Liver (tissue), 3 donors: ENCODE results near the gene TMEM19.

ENCODE experiments used
- GABPA ChIP-seq, 2 donors: IDR thresholded peaks in 1 of 2; conservative IDR thresholded peaks in 1 of 2; 2 replicates each; pipeline ENCODE4 v1.6.1; 2016; ENCODE audit warnings: antibody characterized with exemption in 2 of 2, mild to moderate bottlenecking in 1 of 2, moderate library complexity in 1 of 2
- RAD21 ChIP-seq, 2 donors: IDR thresholded peaks; 2 replicates each; pipeline ENCODE4 v1.6.1; 2016; ENCODE audit warnings: antibody characterized with exemption in 2 of 2, mild to moderate bottlenecking in 2 of 2
- RXRA ChIP-seq, 2 donors: IDR thresholded peaks; 2 replicates each; pipeline ENCODE4 v1.6.1; 2017 to 2018; ENCODE audit warnings: antibody characterized with exemption in 2 of 2, mild to moderate bottlenecking in 1 of 2
- TAF1 ChIP-seq: conservative IDR thresholded peaks from 2 replicates; pipeline ENCODE4 v1.6.1; 2016; ENCODE audit warnings: antibody characterized with exemption, mild to moderate bottlenecking
- TF ChIP-seq, protein P1 (sequence below): fragments of 150-350 bp; IDR thresholded peaks from 2 replicates; pipeline ENCODE4 v1.5.1; 2017; ENCODE audit warnings: improper control_type of control experiment, low read depth, low read length; ENCODE audit not compliant: missing input control
- TF ChIP-seq, protein P2 (sequence below): IDR thresholded peaks from 2 replicates; pipeline ENCODE4 v1.6.1; 2016; ENCODE audit warnings: antibody characterized with exemption
- TF ChIP-seq, protein P3 (sequence below): IDR thresholded peaks from 2 replicates; pipeline ENCODE4 v1.6.1; 2016; ENCODE audit warnings: antibody characterized with exemption
- donor health status: healthy.
- donor health status: healthy.

DNA sequence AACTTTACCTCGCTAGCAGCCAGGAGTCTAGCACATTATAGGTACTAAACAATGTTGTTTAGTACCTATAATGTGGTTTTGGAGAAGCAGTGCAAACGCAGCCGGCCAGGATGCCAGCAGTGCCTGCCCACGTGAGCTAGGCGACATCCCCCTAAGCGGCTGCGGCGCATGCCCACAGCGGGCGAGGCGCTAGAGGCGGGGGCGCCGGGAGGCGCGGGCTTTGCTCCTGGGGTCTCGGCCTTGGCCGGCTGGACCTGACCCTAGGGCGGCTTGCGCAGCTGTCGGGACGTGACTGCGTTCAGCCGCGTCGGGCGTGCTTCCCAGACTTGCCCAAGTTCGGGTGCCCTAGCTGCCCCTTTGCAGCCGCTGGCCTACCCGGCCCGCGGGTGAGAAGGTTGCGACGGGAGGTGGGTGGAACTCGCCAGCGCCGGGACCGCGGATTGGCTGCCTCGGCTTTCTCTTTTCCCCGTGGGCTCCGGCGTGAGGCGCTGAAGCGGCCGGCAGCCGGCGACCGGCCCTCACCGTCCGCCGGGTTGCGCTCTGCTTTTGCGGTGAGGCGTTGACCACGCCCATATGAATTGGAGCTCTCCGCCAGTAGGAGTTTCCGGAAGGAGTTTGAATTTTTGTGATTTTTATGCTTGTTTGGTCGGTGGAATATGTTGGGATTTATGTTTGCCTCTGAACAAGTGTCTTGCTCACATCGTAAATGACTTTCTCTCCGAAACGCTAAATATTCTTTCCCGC lies at the start of gene TMEM19:
- TF ChIP-seq, protein P1, sequence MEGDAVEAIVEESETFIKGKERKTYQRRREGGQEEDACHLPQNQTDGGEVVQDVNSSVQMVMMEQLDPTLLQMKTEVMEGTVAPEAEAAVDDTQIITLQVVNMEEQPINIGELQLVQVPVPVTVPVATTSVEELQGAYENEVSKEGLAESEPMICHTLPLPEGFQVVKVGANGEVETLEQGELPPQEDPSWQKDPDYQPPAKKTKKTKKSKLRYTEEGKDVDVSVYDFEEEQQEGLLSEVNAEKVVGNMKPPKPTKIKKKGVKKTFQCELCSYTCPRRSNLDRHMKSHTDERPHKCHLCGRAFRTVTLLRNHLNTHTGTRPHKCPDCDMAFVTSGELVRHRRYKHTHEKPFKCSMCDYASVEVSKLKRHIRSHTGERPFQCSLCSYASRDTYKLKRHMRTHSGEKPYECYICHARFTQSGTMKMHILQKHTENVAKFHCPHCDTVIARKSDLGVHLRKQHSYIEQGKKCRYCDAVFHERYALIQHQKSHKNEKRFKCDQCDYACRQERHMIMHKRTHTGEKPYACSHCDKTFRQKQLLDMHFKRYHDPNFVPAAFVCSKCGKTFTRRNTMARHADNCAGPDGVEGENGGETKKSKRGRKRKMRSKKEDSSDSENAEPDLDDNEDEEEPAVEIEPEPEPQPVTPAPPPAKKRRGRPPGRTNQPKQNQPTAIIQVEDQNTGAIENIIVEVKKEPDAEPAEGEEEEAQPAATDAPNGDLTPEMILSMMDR = no peak
- TF ChIP-seq, protein P2, sequence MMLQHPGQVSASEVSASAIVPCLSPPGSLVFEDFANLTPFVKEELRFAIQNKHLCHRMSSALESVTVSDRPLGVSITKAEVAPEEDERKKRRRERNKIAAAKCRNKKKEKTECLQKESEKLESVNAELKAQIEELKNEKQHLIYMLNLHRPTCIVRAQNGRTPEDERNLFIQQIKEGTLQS = no peak
- TF ChIP-seq RAD21 (IDR thresholded peaks at IDR 0.05) (peak; percentile 57 to 64), TAF1 (peak; percentile 20), GABPA (IDR thresholded peaks at IDR 0.05 in 1 of 2, conservative IDR thresholded peaks at IDR 0.05 in 1 of 2) (peak in 1 of 2 donors; percentile 72), RXRA (IDR thresholded peaks at IDR 0.05) (peak; percentile 42 to 49)
- TF ChIP-seq, protein P3, sequence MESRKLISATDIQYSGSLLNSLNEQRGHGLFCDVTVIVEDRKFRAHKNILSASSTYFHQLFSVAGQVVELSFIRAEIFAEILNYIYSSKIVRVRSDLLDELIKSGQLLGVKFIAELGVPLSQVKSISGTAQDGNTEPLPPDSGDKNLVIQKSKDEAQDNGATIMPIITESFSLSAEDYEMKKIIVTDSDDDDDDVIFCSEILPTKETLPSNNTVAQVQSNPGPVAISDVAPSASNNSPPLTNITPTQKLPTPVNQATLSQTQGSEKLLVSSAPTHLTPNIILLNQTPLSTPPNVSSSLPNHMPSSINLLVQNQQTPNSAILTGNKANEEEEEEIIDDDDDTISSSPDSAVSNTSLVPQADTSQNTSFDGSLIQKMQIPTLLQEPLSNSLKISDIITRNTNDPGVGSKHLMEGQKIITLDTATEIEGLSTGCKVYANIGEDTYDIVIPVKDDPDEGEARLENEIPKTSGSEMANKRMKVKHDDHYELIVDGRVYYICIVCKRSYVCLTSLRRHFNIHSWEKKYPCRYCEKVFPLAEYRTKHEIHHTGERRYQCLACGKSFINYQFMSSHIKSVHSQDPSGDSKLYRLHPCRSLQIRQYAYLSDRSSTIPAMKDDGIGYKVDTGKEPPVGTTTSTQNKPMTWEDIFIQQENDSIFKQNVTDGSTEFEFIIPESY = peak; percentile 56
